ENCODE data around the gene COL12A1. TPM values are rescaled to one million over a fixed set of nuclear protein-coding genes. Genes with fewer than 3 reads are reported as not detected.

The COL12A1 gene
- total RNA-seq, 1 experiment from 2014 or later = 0.96 TPM

GRCh38 chr6:75049308-75049707 is 156.5 kb downstream of the COL12A1 start:
- Histone ChIP-seq H3K79me2 (ENCODE audit: insufficient read depth, low read length) (no peaks in the 10 kb centered on the region), H3K23ac (ENCODE audit: insufficient read length, low read depth, low read length) (no peak overlapping the region), H3K4ac (ENCODE audit: low read depth, low read length) (no peak overlapping the region), H3K56ac (ENCODE audit: insufficient read length, low read depth, low read length) (no peak overlapping the region), H4K5ac (ENCODE audit: insufficient read length, low read depth, low read length) (no peak overlapping the region), H2BK120ac (ENCODE audit: low read depth, low read length, poor library complexity, severe bottlenecking) (no peak overlapping the region), H3K9ac (ENCODE audit: extremely low read depth, insufficient read length, low read length) (no peak overlapping the region), H3K4me1 (ENCODE audit: insufficient read depth, low read length) (no peaks in the 10 kb centered on the region), H4K20me1 (ENCODE audit: control insufficient read depth, insufficient read depth, insufficient read length) (no peaks in the 10 kb centered on the region), H3K4me2 (ENCODE audit: insufficient read depth, insufficient read length, low read length) (no peak overlapping the region), H2BK15ac (ENCODE audit: low read depth, low read length) (no peak overlapping the region), H3K27ac (ENCODE audit: insufficient read length, low read depth, low read length) (no peak overlapping the region), H3T11ph (ENCODE audit: low read length) (no peak overlapping the region), H2AK5ac (ENCODE audit: insufficient read length, low read length) (no peak overlapping the region), H3K14ac (ENCODE audit: insufficient read depth, low read length) (no peak overlapping the region), H3K9me3 (ENCODE audit: control insufficient read depth, low read depth, low read length) (no peaks in the 10 kb centered on the region), H4K91ac (ENCODE audit: insufficient read length, low read depth, low read length) (no peak overlapping the region), H2AFZ (ENCODE audit: low read length) (no peak overlapping the region), H2BK12ac (ENCODE audit: insufficient read length, low read depth, low read length) (no peak overlapping the region), H3K23me2 (ENCODE audit: insufficient read length, low read depth, low read length, poor library complexity, severe bottlenecking) (no peaks in the 10 kb centered on the region), H2BK5ac (ENCODE audit: insufficient read length, low read length) (no peak overlapping the region), H3K79me1 (ENCODE audit: insufficient read depth, low read depth, low read length, poor library complexity, severe bottlenecking) (no peaks in the 10 kb centered on the region), H3K27me3 (ENCODE audit: insufficient read depth, low read length) (no peaks in the 10 kb centered on the region), H2BK20ac (ENCODE audit: low read depth, low read length, poor library complexity, severe bottlenecking) (no peak overlapping the region), H3K18ac (ENCODE audit: insufficient read length, low read depth, low read length) (no peak overlapping the region), H4K8ac (replicated peaks; ENCODE audit: insufficient read length, low read depth, low read length) (no peak overlapping the region)
- H3K4me1 Mint-ChIP-seq = no peaks in the 10 kb centered on the region
- TF ChIP-seq CTCF (conservative IDR thresholded peaks at IDR 0.05) = no peak
- no peaks in the 10 kb centered on the region for H3K27me3 Mint-ChIP-seq (ENCODE audit: low read depth)
- H3K27ac Mint-ChIP-seq = no peak overlapping the region
- peaks cover 7 to 17% of the 10 kb centered on the region in 2 experiments; a peak in 4 of 5 replicates for H3K9me3 Mint-ChIP-seq
- no peak for DNase-seq
- H3K4me3 Mint-ChIP-seq = no peak overlapping the region
- peaks cover 0 to 18% (median 3%) of the 10 kb centered on the region in 3 experiments; a peak in 5 of 7 replicates for H3K36me3 Mint-ChIP-seq (ENCODE audit: insufficient read depth in 1 of 3, low read depth in 3 of 3)

Data from H9 (cell line).